NCI-H1048 (cell line): Measurements from ENCODE around the gene SHISA2.

ENCODE experiments used
- DNase-seq: peaks from one replicate; lab custom pipeline; 2025; lab: John Stamatoyannopoulos, UW

SHISA2 gene

GRCh38 chr13:26048741-26049140 is 3.1 kb downstream of the SHISA2 start:
- no peak for DNase-seq

- no peak for DNase-seq
Measured at GRCh38 chr13:26047040-26047439, 4.8 kb downstream of the SHISA2 start.

GRCh38 chr13:26046639-26047038 is 5.2 kb downstream of the SHISA2 start:
- no peak for DNase-seq

- DNase-seq = no peak
Measured at GRCh38 chr13:26045142-26045541, 6.7 kb downstream of the SHISA2 start.

GRCh38 chr13:26042785-26043184 is 9.0 kb downstream of the SHISA2 start:
- DNase-seq = no peak

- no peak for DNase-seq
Measured at GRCh38 chr13:26041444-26041843, 10.4 kb downstream of the SHISA2 start.

- DNase-seq = no peak
Measured at GRCh38 chr13:26038931-26039475, 12.8 kb downstream of the SHISA2 start.

GRCh38 chr13:26037302-26037701 is 14.5 kb downstream of the SHISA2 start:
- DNase-seq = no peak

GRCh38 chr13:26036383-26036782 is 15.4 kb downstream of the SHISA2 start:
- DNase-seq = no peak

- DNase-seq = no peak
Measured at GRCh38 chr13:26034018-26034417, 17.8 kb downstream of the SHISA2 start.

GRCh38 chr13:26030331-26030730 is 21.5 kb downstream of the SHISA2 start:
- DNase-seq = no peak

GRCh38 chr13:26029581-26030136 is 22.2 kb downstream of the SHISA2 start:
- DNase-seq = no peak

- no peak for DNase-seq
Measured at GRCh38 chr13:26026211-26026610, 25.6 kb downstream of the SHISA2 start.

- no peak for DNase-seq
Measured at GRCh38 chr13:26025771-26026170, 26.0 kb downstream of the SHISA2 start.

- no peak for DNase-seq
Measured at GRCh38 chr13:26025196-26025595, 26.6 kb downstream of the SHISA2 start.

- no peak for DNase-seq
Measured at GRCh38 chr13:26024558-26024957, 27.3 kb downstream of the SHISA2 start.

- DNase-seq = no peak
Measured at GRCh38 chr13:26022538-26023292, 29.1 kb downstream of the SHISA2 start.

- DNase-seq = no peak
Measured at GRCh38 chr13:26021956-26022355, 29.9 kb downstream of the SHISA2 start.

GRCh38 chr13:26021516-26021915 is 30.3 kb downstream of the SHISA2 start:
- no peak for DNase-seq

- DNase-seq = no peak
Measured at GRCh38 chr13:26020891-26021290, 30.9 kb downstream of the SHISA2 start.

GRCh38 chr13:26019881-26020870 is 31.6 kb downstream of the SHISA2 start:
- DNase-seq = no peak

- no peak for DNase-seq
Measured at GRCh38 chr13:26019251-26019650, 32.6 kb downstream of the SHISA2 start.
